SK-N-SH (cell line): ENCODE measurements around the gene MBD6.

Experiments used
- CTCF ChIP-seq: fragments of 200-600 bp; sonication (generic); IDR thresholded peaks from 2 replicates; pipeline ENCODE4 v1.6.1; 2017; ENCODE audit warnings: antibody characterized with exemption, mild to moderate bottlenecking, moderate library complexity
- EP300 ChIP-seq, 2 experiments: IDR thresholded peaks; 2 replicates each; pipeline versions ENCODE4 v1.4.0 to v1.6.1; 2012; ENCODE audit warnings: borderline replicate concordance in 1 of 2, low read depth in 1 of 2, low read length in 1 of 2
- JUND ChIP-seq: IDR thresholded peaks from 2 replicates; pipeline ENCODE4 v1.4.0; 2012

GRCh38 chr12:57475271-57476161, 47.1 kb upstream of the MBD6 start:
- TF ChIP-seq JUND, result no peak
- no peak for TF ChIP-seq CTCF
- TF ChIP-seq EP300 (IDR thresholded peaks at IDR 0.05; ENCODE audit: borderline replicate concordance in 1 of 2, low read depth in 1 of 2, low read length in 1 of 2), result no peak
